Occipital lobe (tissue), 2 donors: ENCODE results near the gene TESMIN. TPM values are rescaled to one million over a fixed set of nuclear protein-coding genes. Genes with fewer than 3 reads are reported as not detected.

ENCODE experiments used
- DNase-seq: peaks from one replicate; lab custom pipeline; 2025; lab: John Stamatoyannopoulos, UW
- total RNA-seq: library from RNA; depleted of rRNA; stranded (reverse); fragments of >200 nt; gene quantifications from one replicate; pipeline ENCODE4 v1.2.3, GENCODE V29; 2014

The TESMIN gene
- total RNA-seq, 1 donor from 2014 or later, result 0.94 TPM

- no peak for DNase-seq
Measured at GRCh38 chr11:68762481-68762880, 11.2 kb upstream of the TESMIN start.

GRCh38 chr11:68761801-68762200 is 10.5 kb upstream of the TESMIN start:
- no peak for DNase-seq

GRCh38 chr11:68759991-68760390 is 8.7 kb upstream of the TESMIN start:
- DNase-seq, result no peak

GRCh38 chr11:68757711-68758110 is 6.4 kb upstream of the TESMIN start:
- no peak for DNase-seq

- no peak for DNase-seq
Measured at GRCh38 chr11:68756171-68756766, 4.9 kb upstream of the TESMIN start.

- no peak for DNase-seq
Measured at GRCh38 chr11:68753300-68753699, 2.0 kb upstream of the TESMIN start.

GRCh38 chr11:68751004-68751325 is 355 bp downstream of the TESMIN start:
- DNase-seq, result no peak

GRCh38 chr11:68750195-68751003 is 921 bp downstream of the TESMIN start:
- no peak for DNase-seq

- no peak for DNase-seq
Measured at GRCh38 chr11:68749229-68750123, 1.8 kb downstream of the TESMIN start.

GRCh38 chr11:68748061-68748460 is 3.3 kb downstream of the TESMIN start:
- DNase-seq, result no peak

- DNase-seq, result no peak
Measured at GRCh38 chr11:68743539-68743938, 7.8 kb downstream of the TESMIN start.

GRCh38 chr11:68741463-68741862 is 9.9 kb downstream of the TESMIN start:
- no peak for DNase-seq

GRCh38 chr11:68735646-68736045 is 15.7 kb downstream of the TESMIN start:
- DNase-seq, result no peak

GRCh38 chr11:68735125-68735524 is 16.2 kb downstream of the TESMIN start:
- DNase-seq, result no peak

- DNase-seq, result no peak
Measured at GRCh38 chr11:68734111-68734510, 17.2 kb downstream of the TESMIN start.

GRCh38 chr11:68727783-68728182 is 23.5 kb downstream of the TESMIN start:
- no peak for DNase-seq

GRCh38 chr11:68724293-68724692 is 27.0 kb downstream of the TESMIN start:
- no peak for DNase-seq

- DNase-seq, result no peak
Measured at GRCh38 chr11:68722143-68722542, 29.2 kb downstream of the TESMIN start.

- DNase-seq, result no peak
Measured at GRCh38 chr11:68721075-68721474, 30.2 kb downstream of the TESMIN start.

- DNase-seq, result no peak
Measured at GRCh38 chr11:68715456-68716122, 35.7 kb downstream of the TESMIN start.

GRCh38 chr11:68714060-68714856 is 37.1 kb downstream of the TESMIN start:
- no peak for DNase-seq
